Measurements from ENCODE around the gene PRKCD. TPM values are rescaled to one million over a fixed set of nuclear protein-coding genes. Genes with fewer than 3 reads are reported as not detected.

Gene PRKCD
- total and polyA plus RNA-seq, 2 of the 4 experiments (the other 2 are of a cell fraction) = 4.3 to 19.0 TPM

DNA sequence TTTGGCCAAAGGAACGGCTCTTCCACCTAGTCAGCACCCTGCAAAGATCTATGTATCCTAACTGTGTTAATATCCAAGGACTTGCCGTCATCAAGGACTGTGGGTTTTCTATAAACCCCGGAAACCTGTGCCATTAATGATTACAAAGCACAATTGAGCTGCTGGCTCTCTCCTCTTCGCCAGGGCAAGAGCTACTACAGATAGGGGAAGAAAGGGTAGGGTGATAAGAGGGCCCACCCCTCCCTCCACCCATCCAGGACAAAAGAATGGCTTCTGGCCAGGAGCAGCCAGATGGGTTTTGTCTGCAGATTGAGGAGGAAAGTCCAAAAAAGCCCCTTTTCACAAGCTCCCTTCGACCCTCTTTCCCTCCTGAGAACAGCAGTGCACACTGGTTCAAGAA, 40.7 kb upstream of the PRKCD start:
- Histone ChIP-seq H3K36me3 (ENCODE audit: control insufficient read depth, insufficient read depth, low read length) (peaks cover 53% of the 10 kb centered on the region), H4K20me1 (ENCODE audit: insufficient read depth, low read length) (no peaks in the 10 kb centered on the region), H3K27me3 (ENCODE audit: control insufficient read depth, insufficient read depth, low read length) (no peaks in the 10 kb centered on the region), H2BK20ac (ENCODE audit: low read depth, low read length) (no peak overlapping the region), H2AFZ (replicated peaks; ENCODE audit: low read length, poor library complexity) (no peak overlapping the region), H3K4me1 (ENCODE audit: control insufficient read depth, insufficient read depth, low read length) (no peaks in the 10 kb centered on the region), H4K91ac (ENCODE audit: insufficient read depth, low read depth, low read length) (no peak overlapping the region), H3K27ac (ENCODE audit: insufficient read depth, low read length) (no peak overlapping the region), H4K5ac (ENCODE audit: low read depth, low read length) (no peak overlapping the region), H3K9me3 (ENCODE audit: control insufficient read depth, insufficient read depth, low read length) (no peaks in the 10 kb centered on the region), H3K9me1 (ENCODE audit: insufficient read depth, low read length) (no peaks in the 10 kb centered on the region), H2AK5ac (ENCODE audit: low read depth, low read length) (no peak overlapping the region), H3K4me2 (ENCODE audit: low read depth, low read length) (no peak overlapping the region), H2BK5ac (ENCODE audit: low read depth, low read length, poor library complexity, severe bottlenecking) (no peak overlapping the region), H2AK9ac (replicated peaks; ENCODE audit: low read depth, low read length, poor library complexity) (no peak overlapping the region), H2BK15ac (ENCODE audit: low read depth, low read length) (no peak overlapping the region), H3K4me3 (ENCODE audit: insufficient read depth, low read depth, low read length) (no peak overlapping the region), H4K8ac (ENCODE audit: low read depth in 2 of 2, low read length in 2 of 2) (no peak overlapping the region), H3K14ac (replicated peaks; ENCODE audit: low read depth, low read length) (no peak overlapping the region), H3K56ac (ENCODE audit: extremely low read depth, insufficient read depth, low read length) (no peak overlapping the region), H3K23ac (ENCODE audit: low read depth, low read length) (no peak overlapping the region), H3K79me1 (ENCODE audit: low read depth in 1 of 2, low read length in 2 of 2) (no peaks in the 10 kb centered on the region), H3K18ac (ENCODE audit: low read depth, low read length) (no peak overlapping the region), H3K9ac (ENCODE audit: low read depth, low read length) (no peak overlapping the region), H2BK120ac (ENCODE audit: low read depth, low read length) (no peak overlapping the region), H3K4ac (ENCODE audit: low read depth, low read length) (no peak overlapping the region)
- no TSS peak for BruUV-seq (replicated peaks)
- no CpG with 5 or more reads among the region's 5 CpGs for WGBS, 2 experiments (ENCODE audit: extremely low coverage in 2 of 2, insufficient read length in 1 of 2)
- in situ Hi-C loops (cut with MboI; ENCODE audit: low sequenced_read_pairs) = loop anchor here (25.0 kb wide), 1 partner anchor 592 kb away; no protein-coding TSS in a partner anchor
- intact Hi-C loops (cut with micrococcal nuclease) = no loop called here
- dilution Hi-C loops (cut with HindIII; ENCODE audit: low sequenced_read_pairs, unreplicated experiment) = no loop called here
- no peak for ATAC-seq (ENCODE audit: low read depth)
- DNase-seq = no peak
- CTCF ChIA-PET = no interaction called here
- POLR2A ChIA-PET (ENCODE audit: unreplicated experiment) = no interaction called here
- TF ChIP-seq MXI1 (IDR thresholded peaks at IDR 0.05; ENCODE audit: borderline replicate concordance, low read depth, low read length) (no peak), MAFK (IDR thresholded peaks at IDR 0.05; ENCODE audit: low read depth, low read length) (no peak), RFX5 (IDR thresholded peaks at IDR 0.05; ENCODE audit: low read depth, low read length) (no peak), RAD21 (IDR thresholded peaks at IDR 0.05; ENCODE audit: low read length) (no peak), NFE2L2 (IDR thresholded peaks at IDR 0.05; ENCODE audit: low read depth, low read length) (no peak), RCOR1 (IDR thresholded peaks at IDR 0.05; ENCODE audit: insufficient replicate concordance, low read length) (no peak), CEBPB (IDR thresholded peaks at IDR 0.05; ENCODE audit: low read depth, low read length) (no peak), FOS (IDR thresholded peaks at IDR 0.05; ENCODE audit: low read depth, low read length) (no peak), POLR2A (IDR thresholded peaks at IDR 0.05; ENCODE audit: low read depth, low read length) (no peak), CHD1 (IDR thresholded peaks at IDR 0.05; ENCODE audit: low read depth, low read length) (no peak), SMC3 (IDR thresholded peaks at IDR 0.05; ENCODE audit: low read depth, low read length) (no peak), BHLHE40 (IDR thresholded peaks at IDR 0.05; ENCODE audit: low read depth, low read length) (no peak), MAZ (IDR thresholded peaks at IDR 0.05; ENCODE audit: borderline replicate concordance, low read depth, low read length) (no peak)
- TF ChIP-seq, protein P1, sequence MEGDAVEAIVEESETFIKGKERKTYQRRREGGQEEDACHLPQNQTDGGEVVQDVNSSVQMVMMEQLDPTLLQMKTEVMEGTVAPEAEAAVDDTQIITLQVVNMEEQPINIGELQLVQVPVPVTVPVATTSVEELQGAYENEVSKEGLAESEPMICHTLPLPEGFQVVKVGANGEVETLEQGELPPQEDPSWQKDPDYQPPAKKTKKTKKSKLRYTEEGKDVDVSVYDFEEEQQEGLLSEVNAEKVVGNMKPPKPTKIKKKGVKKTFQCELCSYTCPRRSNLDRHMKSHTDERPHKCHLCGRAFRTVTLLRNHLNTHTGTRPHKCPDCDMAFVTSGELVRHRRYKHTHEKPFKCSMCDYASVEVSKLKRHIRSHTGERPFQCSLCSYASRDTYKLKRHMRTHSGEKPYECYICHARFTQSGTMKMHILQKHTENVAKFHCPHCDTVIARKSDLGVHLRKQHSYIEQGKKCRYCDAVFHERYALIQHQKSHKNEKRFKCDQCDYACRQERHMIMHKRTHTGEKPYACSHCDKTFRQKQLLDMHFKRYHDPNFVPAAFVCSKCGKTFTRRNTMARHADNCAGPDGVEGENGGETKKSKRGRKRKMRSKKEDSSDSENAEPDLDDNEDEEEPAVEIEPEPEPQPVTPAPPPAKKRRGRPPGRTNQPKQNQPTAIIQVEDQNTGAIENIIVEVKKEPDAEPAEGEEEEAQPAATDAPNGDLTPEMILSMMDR (conservative IDR thresholded peaks at IDR 0.05; ENCODE audit: low read depth, low read length) = no peak
- TF ChIP-seq, protein P2, sequence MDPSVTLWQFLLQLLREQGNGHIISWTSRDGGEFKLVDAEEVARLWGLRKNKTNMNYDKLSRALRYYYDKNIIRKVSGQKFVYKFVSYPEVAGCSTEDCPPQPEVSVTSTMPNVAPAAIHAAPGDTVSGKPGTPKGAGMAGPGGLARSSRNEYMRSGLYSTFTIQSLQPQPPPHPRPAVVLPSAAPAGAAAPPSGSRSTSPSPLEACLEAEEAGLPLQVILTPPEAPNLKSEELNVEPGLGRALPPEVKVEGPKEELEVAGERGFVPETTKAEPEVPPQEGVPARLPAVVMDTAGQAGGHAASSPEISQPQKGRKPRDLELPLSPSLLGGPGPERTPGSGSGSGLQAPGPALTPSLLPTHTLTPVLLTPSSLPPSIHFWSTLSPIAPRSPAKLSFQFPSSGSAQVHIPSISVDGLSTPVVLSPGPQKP (IDR thresholded peaks at IDR 0.05; ENCODE audit: borderline replicate concordance, low read depth, low read length) = no peak
- TF ChIP-seq, protein P3, sequence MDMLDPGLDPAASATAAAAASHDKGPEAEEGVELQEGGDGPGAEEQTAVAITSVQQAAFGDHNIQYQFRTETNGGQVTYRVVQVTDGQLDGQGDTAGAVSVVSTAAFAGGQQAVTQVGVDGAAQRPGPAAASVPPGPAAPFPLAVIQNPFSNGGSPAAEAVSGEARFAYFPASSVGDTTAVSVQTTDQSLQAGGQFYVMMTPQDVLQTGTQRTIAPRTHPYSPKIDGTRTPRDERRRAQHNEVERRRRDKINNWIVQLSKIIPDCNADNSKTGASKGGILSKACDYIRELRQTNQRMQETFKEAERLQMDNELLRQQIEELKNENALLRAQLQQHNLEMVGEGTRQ (IDR thresholded peaks at IDR 0.05; ENCODE audit: low read depth, low read length) = no peak

Measured in IMR-90 (cell line).